ENCODE measurements around the gene TMEM43.

GRCh38 chr3:14151471-14152083 is 26.7 kb downstream of the TMEM43 start:
- TF ChIP-seq GATAD2A (CRISPR knock-in tag; IDR thresholded peaks at IDR 0.05), result no peak
- TF ChIP-seq, protein P1, sequence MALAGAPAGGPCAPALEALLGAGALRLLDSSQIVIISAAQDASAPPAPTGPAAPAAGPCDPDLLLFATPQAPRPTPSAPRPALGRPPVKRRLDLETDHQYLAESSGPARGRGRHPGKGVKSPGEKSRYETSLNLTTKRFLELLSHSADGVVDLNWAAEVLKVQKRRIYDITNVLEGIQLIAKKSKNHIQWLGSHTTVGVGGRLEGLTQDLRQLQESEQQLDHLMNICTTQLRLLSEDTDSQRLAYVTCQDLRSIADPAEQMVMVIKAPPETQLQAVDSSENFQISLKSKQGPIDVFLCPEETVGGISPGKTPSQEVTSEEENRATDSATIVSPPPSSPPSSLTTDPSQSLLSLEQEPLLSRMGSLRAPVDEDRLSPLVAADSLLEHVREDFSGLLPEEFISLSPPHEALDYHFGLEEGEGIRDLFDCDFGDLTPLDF (CRISPR knock-in tag; IDR thresholded peaks at IDR 0.05), result no peak
- TF ChIP-seq CBX5 (CRISPR knock-in tag; IDR thresholded peaks at IDR 0.05; ENCODE audit: borderline replicate concordance), result no peak
- TF ChIP-seq, protein P2, sequence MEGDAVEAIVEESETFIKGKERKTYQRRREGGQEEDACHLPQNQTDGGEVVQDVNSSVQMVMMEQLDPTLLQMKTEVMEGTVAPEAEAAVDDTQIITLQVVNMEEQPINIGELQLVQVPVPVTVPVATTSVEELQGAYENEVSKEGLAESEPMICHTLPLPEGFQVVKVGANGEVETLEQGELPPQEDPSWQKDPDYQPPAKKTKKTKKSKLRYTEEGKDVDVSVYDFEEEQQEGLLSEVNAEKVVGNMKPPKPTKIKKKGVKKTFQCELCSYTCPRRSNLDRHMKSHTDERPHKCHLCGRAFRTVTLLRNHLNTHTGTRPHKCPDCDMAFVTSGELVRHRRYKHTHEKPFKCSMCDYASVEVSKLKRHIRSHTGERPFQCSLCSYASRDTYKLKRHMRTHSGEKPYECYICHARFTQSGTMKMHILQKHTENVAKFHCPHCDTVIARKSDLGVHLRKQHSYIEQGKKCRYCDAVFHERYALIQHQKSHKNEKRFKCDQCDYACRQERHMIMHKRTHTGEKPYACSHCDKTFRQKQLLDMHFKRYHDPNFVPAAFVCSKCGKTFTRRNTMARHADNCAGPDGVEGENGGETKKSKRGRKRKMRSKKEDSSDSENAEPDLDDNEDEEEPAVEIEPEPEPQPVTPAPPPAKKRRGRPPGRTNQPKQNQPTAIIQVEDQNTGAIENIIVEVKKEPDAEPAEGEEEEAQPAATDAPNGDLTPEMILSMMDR (CRISPR knock-in tag; IDR thresholded peaks at IDR 0.05), result no peak
- no peak for TF ChIP-seq SUZ12 (IDR thresholded peaks at IDR 0.05; ENCODE audit: low read depth, low read length)
- TF ChIP-seq POLR2A (IDR thresholded peaks at IDR 0.05; ENCODE audit: insufficient read depth in 1 of 2, low read depth in 2 of 2, low read length in 2 of 2), result no peak
- TF ChIP-seq MEIS1 (CRISPR knock-in tag; IDR thresholded peaks at IDR 0.05; ENCODE audit: borderline replicate concordance), result no peak
- no peak for TF ChIP-seq FOXA3 (CRISPR knock-in tag; IDR thresholded peaks at IDR 0.05)
- no peak for TF ChIP-seq MAX (IDR thresholded peaks at IDR 0.05)
- TF ChIP-seq CREB1 (IDR thresholded peaks at IDR 0.05), result no peak
- no peak for TF ChIP-seq CREB1 (CRISPR knock-in tag; IDR thresholded peaks at IDR 0.05)
- TF ChIP-seq POLR2AphosphoS2 (IDR thresholded peaks at IDR 0.05; ENCODE audit: low read depth, low read length), result no peak
- TF ChIP-seq ZNF451 (CRISPR knock-in tag; IDR thresholded peaks at IDR 0.05), result no peak
- no peak for TF ChIP-seq KLF9 (CRISPR knock-in tag; IDR thresholded peaks at IDR 0.05; ENCODE audit: low read depth)
